SK-N-SH (cell line): ENCODE measurements around the gene BAIAP2L1.

ENCODE experiments used
- JUND ChIP-seq: IDR thresholded peaks from 2 replicates; pipeline ENCODE4 v1.4.0; 2012
- POLR2AphosphoS5 ChIP-seq: IDR thresholded peaks from 2 replicates; pipeline ENCODE4 v1.6.1; 2012; ENCODE audit warnings: low read depth, low read length
- TF ChIP-seq, protein P1 (sequence below): IDR thresholded peaks from 2 replicates; pipeline ENCODE4 v1.6.1; 2012; ENCODE audit warnings: mild to moderate bottlenecking, low read depth, low read length, moderate library complexity

GRCh38 chr7:98399890-98400541 is 874 bp downstream of the BAIAP2L1 start:
- TF ChIP-seq POLR2AphosphoS5 = no peak
- TF ChIP-seq, protein P1, sequence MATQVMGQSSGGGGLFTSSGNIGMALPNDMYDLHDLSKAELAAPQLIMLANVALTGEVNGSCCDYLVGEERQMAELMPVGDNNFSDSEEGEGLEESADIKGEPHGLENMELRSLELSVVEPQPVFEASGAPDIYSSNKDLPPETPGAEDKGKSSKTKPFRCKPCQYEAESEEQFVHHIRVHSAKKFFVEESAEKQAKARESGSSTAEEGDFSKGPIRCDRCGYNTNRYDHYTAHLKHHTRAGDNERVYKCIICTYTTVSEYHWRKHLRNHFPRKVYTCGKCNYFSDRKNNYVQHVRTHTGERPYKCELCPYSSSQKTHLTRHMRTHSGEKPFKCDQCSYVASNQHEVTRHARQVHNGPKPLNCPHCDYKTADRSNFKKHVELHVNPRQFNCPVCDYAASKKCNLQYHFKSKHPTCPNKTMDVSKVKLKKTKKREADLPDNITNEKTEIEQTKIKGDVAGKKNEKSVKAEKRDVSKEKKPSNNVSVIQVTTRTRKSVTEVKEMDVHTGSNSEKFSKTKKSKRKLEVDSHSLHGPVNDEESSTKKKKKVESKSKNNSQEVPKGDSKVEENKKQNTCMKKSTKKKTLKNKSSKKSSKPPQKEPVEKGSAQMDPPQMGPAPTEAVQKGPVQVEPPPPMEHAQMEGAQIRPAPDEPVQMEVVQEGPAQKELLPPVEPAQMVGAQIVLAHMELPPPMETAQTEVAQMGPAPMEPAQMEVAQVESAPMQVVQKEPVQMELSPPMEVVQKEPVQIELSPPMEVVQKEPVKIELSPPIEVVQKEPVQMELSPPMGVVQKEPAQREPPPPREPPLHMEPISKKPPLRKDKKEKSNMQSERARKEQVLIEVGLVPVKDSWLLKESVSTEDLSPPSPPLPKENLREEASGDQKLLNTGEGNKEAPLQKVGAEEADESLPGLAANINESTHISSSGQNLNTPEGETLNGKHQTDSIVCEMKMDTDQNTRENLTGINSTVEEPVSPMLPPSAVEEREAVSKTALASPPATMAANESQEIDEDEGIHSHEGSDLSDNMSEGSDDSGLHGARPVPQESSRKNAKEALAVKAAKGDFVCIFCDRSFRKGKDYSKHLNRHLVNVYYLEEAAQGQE = no peak
- TF ChIP-seq JUND = no peak
